GM12873 (cell line): ENCODE results near the gene CCNB1IP1.

Source experiments
- TF ChIP-seq, protein P1 (sequence below): IDR thresholded peaks from 2 replicates; pipeline ENCODE4 v1.5.1; 2012; ENCODE audit warnings: low read depth, mild to moderate bottlenecking, moderate library complexity, low read length, control low read depth; ENCODE audit not compliant: insufficient read depth; ENCODE audit errors: missing control alignments

The CCNB1IP1 gene

DNA sequence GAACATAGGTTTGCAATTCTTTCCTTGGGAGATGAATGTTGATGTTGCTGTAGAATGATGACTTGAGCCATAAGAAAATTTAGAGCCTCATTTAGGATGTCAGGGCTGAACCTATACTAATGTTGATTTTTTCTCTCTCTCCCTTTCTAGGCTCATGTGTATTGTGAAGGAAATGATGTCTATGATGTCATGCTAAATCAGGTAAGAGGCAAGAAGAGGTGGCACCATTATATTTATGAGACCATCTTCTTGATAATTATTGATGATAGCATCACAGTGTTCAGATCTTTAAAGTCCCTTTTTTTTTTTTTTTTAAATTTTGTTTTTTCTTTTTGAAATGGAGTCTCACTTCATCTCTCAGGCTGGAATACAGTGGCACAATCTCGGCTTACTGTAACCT is 13.6 kb upstream of the CCNB1IP1 start:
- TF ChIP-seq, protein P1, sequence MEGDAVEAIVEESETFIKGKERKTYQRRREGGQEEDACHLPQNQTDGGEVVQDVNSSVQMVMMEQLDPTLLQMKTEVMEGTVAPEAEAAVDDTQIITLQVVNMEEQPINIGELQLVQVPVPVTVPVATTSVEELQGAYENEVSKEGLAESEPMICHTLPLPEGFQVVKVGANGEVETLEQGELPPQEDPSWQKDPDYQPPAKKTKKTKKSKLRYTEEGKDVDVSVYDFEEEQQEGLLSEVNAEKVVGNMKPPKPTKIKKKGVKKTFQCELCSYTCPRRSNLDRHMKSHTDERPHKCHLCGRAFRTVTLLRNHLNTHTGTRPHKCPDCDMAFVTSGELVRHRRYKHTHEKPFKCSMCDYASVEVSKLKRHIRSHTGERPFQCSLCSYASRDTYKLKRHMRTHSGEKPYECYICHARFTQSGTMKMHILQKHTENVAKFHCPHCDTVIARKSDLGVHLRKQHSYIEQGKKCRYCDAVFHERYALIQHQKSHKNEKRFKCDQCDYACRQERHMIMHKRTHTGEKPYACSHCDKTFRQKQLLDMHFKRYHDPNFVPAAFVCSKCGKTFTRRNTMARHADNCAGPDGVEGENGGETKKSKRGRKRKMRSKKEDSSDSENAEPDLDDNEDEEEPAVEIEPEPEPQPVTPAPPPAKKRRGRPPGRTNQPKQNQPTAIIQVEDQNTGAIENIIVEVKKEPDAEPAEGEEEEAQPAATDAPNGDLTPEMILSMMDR: no peak

- TF ChIP-seq, protein P1: no peak
These were observed 12.3 kb upstream of the CCNB1IP1 start for GRCh38 chr14:20345366-20345765.

- TF ChIP-seq, protein P1: no peak
These were observed 10.8 kb upstream of the CCNB1IP1 start for GRCh38 chr14:20343862-20344220.

- TF ChIP-seq, protein P1: peak; percentile 22
These were observed 10.2 kb upstream of the CCNB1IP1 start, which contains the start of gene PARP2 for GRCh38 chr14:20343092-20343861. PARP2 (plus strand) TSS chr14:20343635; CDS start chr14:20343642, 7 bp downstream.

DNA sequence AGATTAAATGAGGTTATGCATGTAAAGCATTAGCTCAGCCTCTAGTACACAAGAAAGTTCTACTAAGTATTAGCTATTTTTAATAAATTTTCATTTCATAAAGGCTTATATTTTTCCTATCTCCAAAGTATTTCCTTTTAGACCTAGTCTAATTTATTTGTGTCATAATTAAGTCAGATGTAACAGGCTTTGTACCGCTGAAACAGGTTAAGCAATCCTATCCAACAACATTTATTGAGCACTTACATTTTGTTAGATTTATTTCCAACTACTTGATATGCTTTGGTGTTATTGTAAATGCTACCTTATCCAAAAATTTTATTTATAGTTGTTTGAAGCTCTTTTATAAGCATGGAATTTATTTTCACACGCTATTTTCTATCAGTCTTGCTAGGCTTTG is 8.6 kb upstream of the CCNB1IP1 start:
- TF ChIP-seq, protein P1: no peak

DNA sequence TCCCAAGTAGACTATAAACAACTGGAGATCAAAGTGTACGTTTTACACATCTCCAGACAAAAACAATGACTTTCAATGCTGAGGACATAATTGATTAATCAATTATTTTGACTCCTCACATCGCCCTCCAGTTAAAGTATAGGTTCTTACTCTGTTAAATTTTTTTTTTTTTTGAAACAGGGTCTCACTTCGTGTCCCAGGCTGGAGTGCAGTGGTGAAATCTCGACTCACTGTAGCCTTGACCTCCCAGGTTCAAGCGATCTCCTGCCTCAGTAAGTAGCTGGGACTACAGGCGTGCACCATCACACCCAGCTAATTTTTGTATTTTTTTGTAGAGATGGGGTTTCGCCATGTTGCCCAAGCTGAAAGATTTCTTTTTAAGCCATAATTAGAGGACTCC is 938 bp upstream of the CCNB1IP1 start:
- TF ChIP-seq, protein P1: no peak

DNA sequence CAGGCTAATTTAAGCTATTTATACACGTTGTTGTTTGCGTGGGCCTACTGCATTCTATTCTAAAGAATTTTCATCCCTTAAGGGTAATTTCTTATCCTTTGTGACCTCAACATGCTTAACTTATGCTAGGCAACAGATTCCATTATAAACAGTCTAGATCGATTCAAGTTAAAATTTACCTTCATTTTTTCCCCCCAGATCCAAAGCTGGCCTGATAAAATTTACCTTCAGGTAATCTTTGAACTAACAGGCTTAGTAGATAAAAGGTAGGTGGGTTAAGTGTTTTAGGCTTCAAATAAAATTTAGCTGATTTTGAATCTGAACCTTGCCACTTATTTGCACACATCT is 389 bp upstream of the CCNB1IP1 start:
- TF ChIP-seq, protein P1: no peak
